Measurements from ENCODE around the gene ZNF429.

ZNF429 gene

DNA sequence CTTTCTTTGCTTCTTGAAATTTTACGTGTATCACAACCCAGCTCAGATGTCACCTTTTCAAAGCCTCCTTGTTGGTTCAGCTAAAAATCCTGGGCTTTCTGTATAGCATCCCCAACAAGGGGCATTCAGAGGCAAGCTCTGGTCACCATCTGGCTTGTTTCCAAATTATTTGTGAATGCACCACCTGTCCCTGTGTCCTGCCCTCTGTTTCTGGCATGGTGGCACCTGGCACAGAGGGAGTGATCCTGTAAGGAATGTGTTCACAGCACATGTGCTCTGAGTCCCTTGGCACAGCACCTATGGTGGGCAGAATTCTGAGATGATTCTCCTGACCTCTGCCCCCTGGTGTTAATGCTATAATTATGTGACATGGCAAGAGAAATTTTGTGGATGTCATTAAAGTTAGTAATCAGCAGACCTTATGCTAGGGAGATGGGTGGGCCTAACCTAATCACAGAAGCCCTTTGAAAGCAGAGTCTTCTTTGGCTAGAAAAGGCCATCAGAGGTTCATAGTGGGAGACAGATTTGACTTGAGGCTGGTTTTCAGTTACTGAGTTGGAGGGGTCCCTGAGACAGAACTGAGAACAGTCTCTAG is 76.3 kb downstream of the ZNF429 start:
- no peak overlapping the region for H3K4me3 ChIP-seq (ENCODE audit: low read depth, low read length)
- H3K27me3 ChIP-seq (replicated peaks), result no peaks in the 10 kb centered on the region
- TF ChIP-seq, protein P1, sequence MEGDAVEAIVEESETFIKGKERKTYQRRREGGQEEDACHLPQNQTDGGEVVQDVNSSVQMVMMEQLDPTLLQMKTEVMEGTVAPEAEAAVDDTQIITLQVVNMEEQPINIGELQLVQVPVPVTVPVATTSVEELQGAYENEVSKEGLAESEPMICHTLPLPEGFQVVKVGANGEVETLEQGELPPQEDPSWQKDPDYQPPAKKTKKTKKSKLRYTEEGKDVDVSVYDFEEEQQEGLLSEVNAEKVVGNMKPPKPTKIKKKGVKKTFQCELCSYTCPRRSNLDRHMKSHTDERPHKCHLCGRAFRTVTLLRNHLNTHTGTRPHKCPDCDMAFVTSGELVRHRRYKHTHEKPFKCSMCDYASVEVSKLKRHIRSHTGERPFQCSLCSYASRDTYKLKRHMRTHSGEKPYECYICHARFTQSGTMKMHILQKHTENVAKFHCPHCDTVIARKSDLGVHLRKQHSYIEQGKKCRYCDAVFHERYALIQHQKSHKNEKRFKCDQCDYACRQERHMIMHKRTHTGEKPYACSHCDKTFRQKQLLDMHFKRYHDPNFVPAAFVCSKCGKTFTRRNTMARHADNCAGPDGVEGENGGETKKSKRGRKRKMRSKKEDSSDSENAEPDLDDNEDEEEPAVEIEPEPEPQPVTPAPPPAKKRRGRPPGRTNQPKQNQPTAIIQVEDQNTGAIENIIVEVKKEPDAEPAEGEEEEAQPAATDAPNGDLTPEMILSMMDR (IDR thresholded peaks at IDR 0.05; ENCODE audit: low read depth, low read length, missing control alignments), result no peak
- no peak overlapping the region for H3K27ac ChIP-seq
- no peaks in the 10 kb centered on the region for H3K36me3 ChIP-seq (replicated peaks)
- DNase-seq, result no peak
- in situ Hi-C loops (cut with HindIII; ENCODE audit: low pct_ligation_motif_present, low sequenced_read_pairs), result no loop called here

DNA sequence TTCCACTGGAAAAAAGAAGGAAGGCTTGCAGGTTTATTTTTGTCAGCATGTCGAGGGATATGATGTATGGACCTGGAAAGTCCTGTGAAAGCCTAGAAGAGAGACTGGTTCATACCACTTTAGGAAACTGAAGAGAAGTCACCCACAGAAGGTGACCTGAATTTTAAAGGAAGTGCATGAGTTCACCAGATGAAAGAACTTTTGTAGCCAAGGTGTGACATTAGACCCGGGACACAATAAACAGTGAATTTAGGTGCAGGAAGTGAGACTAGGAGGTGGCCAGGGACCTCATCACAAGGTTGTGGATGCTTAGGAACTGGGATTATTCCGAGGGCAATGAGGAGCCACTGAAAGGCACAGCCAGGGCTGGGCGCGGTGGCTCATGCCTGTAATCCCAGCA is 79.1 kb downstream of the ZNF429 start:
- Histone ChIP-seq H3K27me3 (replicated peaks) (no peaks in the 10 kb centered on the region), H3K4me3 (ENCODE audit: low read depth, low read length) (no peak overlapping the region), H3K27ac (no peak overlapping the region), H3K36me3 (replicated peaks) (no peaks in the 10 kb centered on the region)
- no peak for DNase-seq
- TF ChIP-seq, protein P1 (IDR thresholded peaks at IDR 0.05; ENCODE audit: low read depth, low read length, missing control alignments), result no peak
- in situ Hi-C loops (cut with HindIII; ENCODE audit: low pct_ligation_motif_present, low sequenced_read_pairs), result no loop called here

DNA sequence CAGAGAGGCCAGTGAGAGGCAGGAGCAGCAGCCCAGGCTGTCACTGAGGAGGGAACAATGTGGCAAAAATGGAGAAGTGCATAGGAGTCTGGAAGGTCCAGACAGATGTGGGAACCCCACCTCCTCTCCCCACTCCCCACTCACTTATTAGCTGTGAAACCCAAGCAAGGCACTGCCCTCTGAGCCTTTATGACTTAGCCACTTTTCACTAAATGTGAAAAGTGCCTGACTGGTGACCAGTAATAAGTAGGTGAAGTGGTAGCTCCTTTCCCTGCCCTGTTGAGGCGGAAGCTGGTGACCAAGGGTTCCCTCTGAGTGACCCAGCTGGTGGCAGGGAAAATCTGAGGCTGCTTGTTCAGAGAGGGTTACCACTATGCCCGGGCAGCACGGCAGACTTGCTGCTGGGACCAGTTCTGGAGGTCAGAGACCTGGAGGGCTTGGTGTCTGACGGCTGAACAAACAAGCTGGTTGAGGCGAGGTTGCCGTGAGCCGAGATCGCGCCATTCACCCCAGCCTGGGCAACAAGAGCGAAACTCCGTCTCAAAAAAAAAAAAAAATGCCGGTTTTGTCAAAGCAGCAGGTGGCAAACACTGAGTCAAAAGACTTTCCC is 80.0 kb downstream of the ZNF429 start:
- Histone ChIP-seq H3K4me3 (ENCODE audit: low read depth, low read length) (no peak overlapping the region), H3K36me3 (replicated peaks) (no peaks in the 10 kb centered on the region), H3K27me3 (replicated peaks) (no peaks in the 10 kb centered on the region), H3K27ac (no peak overlapping the region)
- TF ChIP-seq, protein P1 (IDR thresholded peaks at IDR 0.05; ENCODE audit: low read depth, low read length, missing control alignments), result no peak
- no peak for DNase-seq
- in situ Hi-C loops (cut with HindIII; ENCODE audit: low pct_ligation_motif_present, low sequenced_read_pairs), result no loop called here

DNA sequence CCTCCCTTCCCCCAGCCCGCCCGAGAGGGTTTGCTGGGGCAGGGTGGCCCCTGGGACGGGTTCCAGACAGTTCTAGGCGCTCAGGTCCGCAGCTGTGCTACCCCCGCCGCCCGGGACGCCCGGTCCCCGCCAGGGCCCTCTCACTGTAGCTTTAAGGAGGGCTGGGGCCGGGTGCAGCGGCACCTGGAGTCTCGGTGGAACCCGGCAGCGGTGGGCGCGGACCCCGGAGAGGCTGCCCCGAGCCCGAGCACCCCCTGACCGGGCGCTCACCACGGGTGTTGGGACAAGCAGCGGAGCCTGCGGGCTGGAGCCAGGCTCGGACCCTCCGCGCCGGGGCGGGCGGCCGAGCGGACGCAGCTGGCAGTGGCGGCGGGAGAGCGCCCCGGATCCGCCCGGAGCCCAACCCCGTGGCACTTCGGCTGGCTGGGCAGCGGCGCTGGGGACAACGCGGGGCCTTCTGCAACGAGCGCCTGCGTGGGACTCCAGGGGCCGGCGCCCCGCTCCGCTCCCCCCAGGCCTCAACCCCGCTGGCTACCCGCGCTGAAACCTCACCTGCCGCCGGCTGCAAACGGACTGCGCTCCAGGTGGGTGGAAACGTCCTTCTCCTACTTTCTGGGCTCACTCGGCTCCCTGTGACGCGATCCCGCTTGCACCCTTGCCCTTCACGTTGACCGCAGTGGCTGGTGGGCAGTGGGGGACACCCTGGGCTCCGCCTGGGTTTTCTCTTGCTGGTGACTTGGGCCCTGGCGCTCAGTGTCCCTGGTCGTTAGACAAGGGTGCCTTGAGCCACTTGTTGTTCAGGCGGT is 81.1 kb downstream of the ZNF429 start:
- no peak for DNase-seq
- H3K27ac ChIP-seq, result no peak overlapping the region
- TF ChIP-seq, protein P1 (IDR thresholded peaks at IDR 0.05; ENCODE audit: low read depth, low read length, missing control alignments), result no peak
- H3K27me3 ChIP-seq (replicated peaks), result no peaks in the 10 kb centered on the region
- no peak overlapping the region for H3K4me3 ChIP-seq (ENCODE audit: low read depth, low read length)
- in situ Hi-C loops (cut with HindIII; ENCODE audit: low pct_ligation_motif_present, low sequenced_read_pairs), result no loop called here
- no peaks in the 10 kb centered on the region for H3K36me3 ChIP-seq (replicated peaks)

DNA sequence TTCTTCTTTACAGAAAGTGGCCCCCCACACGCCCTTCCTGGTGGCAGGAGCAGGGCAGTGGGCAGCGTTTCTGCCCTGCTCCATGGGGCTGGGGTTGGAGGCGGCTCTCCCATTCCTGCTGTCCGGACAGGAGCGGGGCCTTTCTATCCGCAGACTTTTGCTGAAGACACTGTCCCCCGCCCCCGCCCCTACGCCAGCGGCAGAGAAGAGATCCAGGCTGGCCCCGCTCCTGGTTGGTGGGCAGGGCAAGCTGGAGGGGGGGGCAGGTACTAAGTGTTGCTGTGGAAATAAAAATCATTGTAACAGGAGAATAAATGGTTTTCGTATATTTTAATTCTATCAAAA is 81.7 kb downstream of the ZNF429 start:
- no peak overlapping the region for H3K4me3 ChIP-seq (ENCODE audit: low read depth, low read length)
- H3K27ac ChIP-seq, result no peak overlapping the region
- no peak for DNase-seq
- TF ChIP-seq, protein P1 (IDR thresholded peaks at IDR 0.05; ENCODE audit: low read depth, low read length, missing control alignments), result no peak
- in situ Hi-C loops (cut with HindIII; ENCODE audit: low pct_ligation_motif_present, low sequenced_read_pairs), result no loop called here
- H3K36me3 ChIP-seq (replicated peaks), result no peaks in the 10 kb centered on the region
- no peaks in the 10 kb centered on the region for H3K27me3 ChIP-seq (replicated peaks)
